CD14-positive monocyte (primary cell): ENCODE results near the gene IRF2BP2. TPM values are rescaled to one million over a fixed set of nuclear protein-coding genes. Genes with fewer than 3 reads are reported as not detected.

Experiments used
- DNase-seq, 3 donors: peaks; one replicate each; pipeline ENCODE4 v3.0.0-alpha.2; 2011 to 2022
- H2AFZ ChIP-seq: 2 replicates; pipeline ENCODE4 v1.6.0; 2012; ENCODE audit warnings: mild to moderate bottlenecking, low read depth, low read length, inconsistent platforms; ENCODE audit not compliant: insufficient read depth, poor library complexity, severe bottlenecking
- H3K27ac ChIP-seq, 2 donors: 1 replicate in 1 of 2; 2 replicates in 1 of 2; pipeline ENCODE4 v1.5.1; 2012 to 2013; ENCODE audit warnings: low read length in 2 of 2, control low read depth in 1 of 2, inconsistent platforms in 1 of 2, low read depth in 1 of 2, mild to moderate bottlenecking in 1 of 2
- H3K27me3 ChIP-seq, 2 donors: one replicate each; pipeline versions ENCODE4 v1.6.0 to v1.6.1; 2011 to 2013; ENCODE audit warnings: low read length in 2 of 2; ENCODE audit not compliant: control insufficient read depth in 2 of 2, insufficient read depth in 2 of 2
- H3K36me3 ChIP-seq, 2 donors: replicated peaks in 1 of 2; 1 replicate in 1 of 2; 2 replicates in 1 of 2; pipeline versions ENCODE4 v1.5.1 to v1.6.1; 2012 to 2013; ENCODE audit warnings: low read length in 2 of 2, control low read depth in 1 of 2, inconsistent platforms in 1 of 2, mild to moderate bottlenecking in 1 of 2; ENCODE audit not compliant: insufficient read depth in 2 of 2, control insufficient read depth in 1 of 2
- H3K4me1 ChIP-seq, 2 donors: 1 replicate in 1 of 2; 2 replicates in 1 of 2; pipeline versions ENCODE4 v1.5.1 to v1.6.1; 2012 to 2013; ENCODE audit warnings: low read length in 2 of 2, control low read depth in 1 of 2, inconsistent platforms in 1 of 2, mild to moderate bottlenecking in 1 of 2, moderate library complexity in 1 of 2; ENCODE audit not compliant: insufficient read depth in 2 of 2, control insufficient read depth in 1 of 2
- H3K4me2 ChIP-seq: replicated peaks from 2 replicates; pipeline ENCODE3; 2012; ENCODE audit warnings: low read length, moderate library complexity, mild to moderate bottlenecking; ENCODE audit not compliant: poor library complexity, severe bottlenecking; ENCODE audit errors: extremely low read depth
- H3K4me3 ChIP-seq, 3 experiments: fragments of 200-600 bp in 1 of 3; sonication (generic) in 1 of 3; replicated peaks in 1 of 3; 1 replicate in 2 of 3; 2 replicates in 1 of 3; pipeline ENCODE4 v1.5.1; 2011 to 2013; ENCODE audit warnings: low read length in 3 of 3, mild to moderate bottlenecking in 3 of 3, control low read depth in 2 of 3, low read depth in 2 of 3, inconsistent platforms in 1 of 3, moderate library complexity in 1 of 3
- H3K79me2 ChIP-seq: 2 replicates; pipeline ENCODE4 v1.6.0; 2012; ENCODE audit warnings: mild to moderate bottlenecking, control low read depth, inconsistent platforms, low read length, moderate library complexity; ENCODE audit not compliant: insufficient read depth
- H3K9ac ChIP-seq: 2 replicates; pipeline ENCODE4 v1.6.0; 2017; ENCODE audit warnings: low read length, mild to moderate bottlenecking; ENCODE audit not compliant: insufficient read depth, poor library complexity, severe bottlenecking
- H3K9me3 ChIP-seq, 2 donors: replicated peaks in 1 of 2; 1 replicate in 1 of 2; 2 replicates in 1 of 2; pipeline versions ENCODE4 v1.5.1 to v1.6.1; 2012 to 2013; ENCODE audit warnings: low read length in 2 of 2, control low read depth in 1 of 2; ENCODE audit not compliant: control insufficient read depth in 1 of 2, insufficient read depth in 1 of 2
- H4K20me1 ChIP-seq: 2 replicates; pipeline ENCODE4 v1.6.0; 2012; ENCODE audit warnings: mild to moderate bottlenecking, low read length, control low read depth, moderate library complexity; ENCODE audit not compliant: insufficient read depth
- H3K27ac Mint-ChIP-seq, 7 donors: one replicate each; pipeline ENCODE4 v1.8.0; 2020; ENCODE audit warnings: mild to moderate bottlenecking in 7 of 7, mixed read lengths in 7 of 7, moderate library complexity in 6 of 7, inconsistent platforms in 2 of 7
- H3K27me3 Mint-ChIP-seq, 3 donors: one replicate each; pipeline ENCODE4 v1.8.0; 2021 to 2022; ENCODE audit warnings: low read depth in 3 of 3, mild to moderate bottlenecking in 3 of 3, mixed read lengths in 3 of 3, moderate library complexity in 3 of 3, inconsistent platforms in 1 of 3
- H3K36me3 Mint-ChIP-seq, 2 donors: one replicate each; pipeline ENCODE4 v1.8.0; 2020; ENCODE audit warnings: mixed read lengths in 2 of 2, inconsistent platforms in 1 of 2, mild to moderate bottlenecking in 1 of 2
- H3K4me1 Mint-ChIP-seq: one replicate; pipeline ENCODE4 v1.8.0; 2020; ENCODE audit warnings: mild to moderate bottlenecking, mixed read lengths
- H3K4me3 Mint-ChIP-seq, 2 donors: one replicate each; pipeline ENCODE4 v1.8.0; 2020; ENCODE audit warnings: mild to moderate bottlenecking in 2 of 2, mixed read lengths in 2 of 2, moderate library complexity in 1 of 2
- H3K9me3 Mint-ChIP-seq, 7 donors: one replicate each; pipeline ENCODE4 v1.8.0; 2020 to 2022; ENCODE audit warnings: mixed read lengths in 7 of 7, mild to moderate bottlenecking in 6 of 7, moderate library complexity in 6 of 7, inconsistent platforms in 2 of 7
- WGBS: methylation state at CpG from one replicate; pipeline ENCODE4 v1.1.5; 2013; ENCODE audit warnings: missing lambda C conversion rate; ENCODE audit not compliant: insufficient coverage; 5-methylcytosine and 5-hydroxymethylcytosine counted together
- intact Hi-C, 2 donors: fragments of 100-400 bp; cut with micrococcal nuclease; formaldehyde crosslinking; loops; one replicate each; pipeline versions ENCODE4 v1.15.0 to v1.15.1; 2023
- polyA plus RNA-seq, 3 donors: library from polyadenylated mRNA; depleted of rRNA in 1 of 3; unstranded in 2 of 3; stranded (reverse) in 1 of 3; fragments of 300-500 nt in 2 of 3; fragments of >200 nt in 1 of 3; fragmentation: Illumina TruSeq in 2 of 3; gene quantifications; 1 replicate in 2 of 3; 2 replicates in 1 of 3; pipeline ENCODE4 v1.2.3, GENCODE V29; 2012 to 2021
- TF ChIP-seq, protein P1 (sequence below): fragments of 200-600 bp; IDR thresholded peaks from one replicate; pipeline ENCODE4 v1.8.0; 2022; ENCODE audit warnings: antibody characterized with exemption, mild to moderate bottlenecking

Gene IRF2BP2
- polyA plus RNA-seq, 3 donors: 22.4 to 656 (median 22.6) TPM

DNA sequence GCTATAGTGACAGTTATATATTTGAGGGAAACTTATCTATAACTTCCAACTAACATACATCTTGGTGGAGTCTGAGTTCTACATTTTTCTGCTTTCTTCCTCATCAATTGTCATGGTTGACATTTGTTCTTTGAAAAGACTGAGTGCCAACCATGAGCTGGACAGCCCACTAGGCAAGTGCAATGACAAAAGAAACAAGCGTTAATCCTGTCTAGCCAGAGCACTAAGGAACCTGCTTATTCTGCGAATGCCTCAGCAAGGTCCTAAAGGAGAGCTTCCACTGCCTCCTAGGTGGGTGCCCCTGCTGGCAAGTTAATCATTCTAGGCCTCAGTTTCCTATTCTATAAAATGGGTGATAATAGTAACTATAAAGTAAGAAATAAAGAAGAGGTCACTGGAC, 44.8 kb downstream of the IRF2BP2 start:
- no peak overlapping the region for H3K4me3 Mint-ChIP-seq
- intact Hi-C loops: no loop called here
- no peak overlapping the region for H3K4me3 ChIP-seq
- no peaks in the 10 kb centered on the region for H3K36me3 ChIP-seq
- H2AFZ ChIP-seq: no peak overlapping the region
- H3K4me2 ChIP-seq: no peak overlapping the region
- TF ChIP-seq, protein P1, sequence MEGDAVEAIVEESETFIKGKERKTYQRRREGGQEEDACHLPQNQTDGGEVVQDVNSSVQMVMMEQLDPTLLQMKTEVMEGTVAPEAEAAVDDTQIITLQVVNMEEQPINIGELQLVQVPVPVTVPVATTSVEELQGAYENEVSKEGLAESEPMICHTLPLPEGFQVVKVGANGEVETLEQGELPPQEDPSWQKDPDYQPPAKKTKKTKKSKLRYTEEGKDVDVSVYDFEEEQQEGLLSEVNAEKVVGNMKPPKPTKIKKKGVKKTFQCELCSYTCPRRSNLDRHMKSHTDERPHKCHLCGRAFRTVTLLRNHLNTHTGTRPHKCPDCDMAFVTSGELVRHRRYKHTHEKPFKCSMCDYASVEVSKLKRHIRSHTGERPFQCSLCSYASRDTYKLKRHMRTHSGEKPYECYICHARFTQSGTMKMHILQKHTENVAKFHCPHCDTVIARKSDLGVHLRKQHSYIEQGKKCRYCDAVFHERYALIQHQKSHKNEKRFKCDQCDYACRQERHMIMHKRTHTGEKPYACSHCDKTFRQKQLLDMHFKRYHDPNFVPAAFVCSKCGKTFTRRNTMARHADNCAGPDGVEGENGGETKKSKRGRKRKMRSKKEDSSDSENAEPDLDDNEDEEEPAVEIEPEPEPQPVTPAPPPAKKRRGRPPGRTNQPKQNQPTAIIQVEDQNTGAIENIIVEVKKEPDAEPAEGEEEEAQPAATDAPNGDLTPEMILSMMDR: no peak
- no peaks in the 10 kb centered on the region for H3K4me1 Mint-ChIP-seq
- no peaks in the 10 kb centered on the region for H3K79me2 ChIP-seq
- WGBS: 100% methylated on average over 2 of the region's 2 CpGs
- no peak for DNase-seq
- H3K9me3 Mint-ChIP-seq: peaks cover 0 to 4% (median 2%) of the 10 kb centered on the region in 7 donors
- no peaks in the 10 kb centered on the region for H4K20me1 ChIP-seq
- no peaks in the 10 kb centered on the region for H3K36me3 Mint-ChIP-seq
- no peak overlapping the region for H3K27ac Mint-ChIP-seq
- H3K27ac ChIP-seq: no peak overlapping the region
- H3K4me1 ChIP-seq: no peaks in the 10 kb centered on the region
- H3K27me3 Mint-ChIP-seq: no peaks in the 10 kb centered on the region
- no peaks in the 10 kb centered on the region for H3K9me3 ChIP-seq
- H3K27me3 ChIP-seq: no peaks in the 10 kb centered on the region
- H3K9ac ChIP-seq: no peak overlapping the region

DNA sequence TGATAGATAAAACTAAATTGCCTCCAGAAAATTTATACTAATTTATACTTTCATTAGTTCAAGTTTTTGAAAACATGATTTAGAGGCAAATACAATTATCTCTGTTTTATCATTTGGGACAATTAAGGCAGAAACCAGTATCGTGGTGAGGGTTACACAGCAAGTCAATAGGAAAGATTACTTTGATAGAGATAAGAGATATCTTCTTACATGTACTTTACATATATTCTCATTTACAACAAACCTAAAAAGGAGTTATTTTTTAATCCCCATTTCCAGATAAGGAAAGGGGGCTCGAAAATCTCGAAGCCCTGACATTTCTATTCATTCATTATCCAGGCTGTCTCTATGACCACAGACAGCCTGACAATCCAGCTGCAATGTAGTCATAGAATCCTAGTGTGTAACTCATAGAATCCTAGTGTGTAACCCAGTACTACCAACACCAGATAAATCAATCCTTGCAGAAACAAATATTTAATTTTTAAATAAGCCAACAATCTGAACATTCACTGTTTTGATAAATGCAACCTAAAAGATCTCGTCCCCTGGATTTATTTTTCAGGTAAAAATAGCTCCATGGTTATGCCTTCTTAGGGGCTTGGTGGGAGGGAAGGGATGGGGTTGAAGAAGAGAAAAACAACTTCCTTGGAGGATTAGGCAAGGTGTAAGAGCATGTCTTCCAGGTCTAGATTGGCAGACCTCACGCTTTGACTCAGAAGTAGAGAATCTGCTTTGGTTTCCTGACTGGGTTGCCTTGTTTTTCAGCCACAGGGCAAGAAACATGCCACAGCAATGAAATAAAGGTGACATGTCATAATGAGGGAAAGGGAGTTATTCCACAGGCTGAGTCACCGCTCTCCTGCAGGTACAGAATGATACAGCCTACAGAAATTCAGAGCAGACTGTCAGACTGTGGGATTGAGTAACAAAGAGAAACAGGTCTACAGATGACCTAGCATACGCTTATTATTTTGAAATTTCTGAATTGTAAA, 45.6 kb downstream of the IRF2BP2 start:
- H4K20me1 ChIP-seq: no peaks in the 10 kb centered on the region
- Mint-ChIP-seq H3K27me3 (no peaks in the 10 kb centered on the region), H3K4me1 (no peaks in the 10 kb centered on the region), H3K36me3 (no peaks in the 10 kb centered on the region), H3K9me3 (peaks cover 0 to 4% (median 2%) of the 10 kb centered on the region in 7 donors), H3K27ac (no peak overlapping the region), H3K4me3 (no peak overlapping the region)
- no peak overlapping the region for H3K4me3 ChIP-seq
- H3K4me2 ChIP-seq: no peak overlapping the region
- no peaks in the 10 kb centered on the region for H3K36me3 ChIP-seq
- DNase-seq: no peak
- H3K79me2 ChIP-seq: no peaks in the 10 kb centered on the region
- no peaks in the 10 kb centered on the region for H3K27me3 ChIP-seq
- intact Hi-C loops: no loop called here
- WGBS: 72% methylated on average over 2 of the region's 7 CpGs
- H3K9me3 ChIP-seq: no peaks in the 10 kb centered on the region
- H2AFZ ChIP-seq: no peak overlapping the region
- H3K4me1 ChIP-seq: no peaks in the 10 kb centered on the region
- TF ChIP-seq, protein P1: no peak
- no peak overlapping the region for H3K27ac ChIP-seq
- H3K9ac ChIP-seq: no peak overlapping the region
